Loucy (cell line): ENCODE data around the gene LTBP1.

Source experiments
- CTCF ChIP-seq: fragments of 200-600 bp; sonication (generic); conservative IDR thresholded peaks from 2 replicates; pipeline ENCODE4 v1.5.1; 2014; ENCODE audit warnings: mild to moderate bottlenecking, antibody characterized with exemption, low read length
- EZH2phosphoT487 ChIP-seq: fragments of 200-600 bp; IDR thresholded peaks from 2 replicates; pipeline ENCODE4 v1.6.1; 2018; ENCODE audit warnings: antibody characterized with exemption, mild to moderate bottlenecking, moderate library complexity, borderline replicate concordance

- TF ChIP-seq CTCF (no peak), EZH2phosphoT487 (no peak)
Observed at GRCh38 chr2:33223856-33224255, 277.1 kb downstream of the LTBP1 start.
